K562 (cell line): ENCODE measurements around the gene CSNK1A1. TPM values are rescaled to one million over a fixed set of nuclear protein-coding genes. Genes with fewer than 3 reads are reported as not detected.

Source experiments
- HDAC1 ChIP-seq, 2 experiments: fragments of 450-650 bp; IDR thresholded peaks; 2 replicates each; pipeline ENCODE4 v1.6.1; 2016 to 2017; ENCODE audit warnings: inconsistent platforms in 1 of 2, mild to moderate bottlenecking in 1 of 2, moderate library complexity in 1 of 2
- HDAC3 ChIP-seq: fragments of 450-650 bp; IDR thresholded peaks from 2 replicates; pipeline ENCODE4 v1.6.1; 2018; ENCODE audit warnings: borderline replicate concordance, mild to moderate bottlenecking, moderate library complexity; ENCODE audit not compliant: partially characterized antibody
- HDAC6 ChIP-seq: IDR thresholded peaks from 2 replicates; pipeline ENCODE4 v1.6.1; 2012; ENCODE audit warnings: low read depth, mild to moderate bottlenecking, control low read depth, inconsistent platforms, low read length, moderate library complexity
- IRF2 ChIP-seq: sonication (generic); formaldehyde crosslinking; IDR thresholded peaks from 2 replicates; pipeline ENCODE4 v1.8.1; 2022; ENCODE audit warnings: mild to moderate bottlenecking, missing genetic modification reagents
- NCOA6 ChIP-seq: fragments of 450-650 bp; IDR thresholded peaks from 2 replicates; pipeline ENCODE4 v1.6.1; 2017; ENCODE audit warnings: mild to moderate bottlenecking
- POLR2B ChIP-seq: fragments of 450-650 bp; IDR thresholded peaks from 2 replicates; pipeline ENCODE4 v1.6.1; 2018; ENCODE audit warnings: low read depth; ENCODE audit not compliant: partially characterized antibody
- TAF1 ChIP-seq: IDR thresholded peaks from 2 replicates; pipeline ENCODE4 v1.6.1; 2011; ENCODE audit warnings: mild to moderate bottlenecking, low read length, moderate library complexity; ENCODE audit not compliant: insufficient read depth, control insufficient read depth, severe bottlenecking; ENCODE audit errors: extremely low read depth
- TAF9B ChIP-seq: fragments of 450-650 bp; IDR thresholded peaks from 2 replicates; pipeline ENCODE4 v1.6.1; 2018; ENCODE audit warnings: mild to moderate bottlenecking; ENCODE audit not compliant: partially characterized antibody
- WHSC1 ChIP-seq: IDR thresholded peaks from one replicate; pipeline ENCODE4 v1.6.1; 2012; ENCODE audit warnings: low read length, control low read depth, inconsistent platforms
- polyA plus RNA-seq, 8 experiments: library from polyadenylated mRNA; depleted of rRNA in 4 of 8; stranded (reverse) in 5 of 8; unstranded in 3 of 8; fragments of >200 nt; fragmentation: Nextera tagmentation in 2 of 8; fragmentation: Illumina TruSeq in 1 of 8; extraction: Ambion mirVana in 2 of 8; extraction: Trizol in 1 of 8; gene quantifications; 2 replicates each; pipeline versions ENCODE4 v1.2.1 to v1.2.3, GENCODE V29; 2011 to 2014; ENCODE audit warnings: inconsistent platforms in 1 of 8, missing spikeins in 1 of 8
- total RNA-seq, 7 experiments: library from RNA; depleted of rRNA in 6 of 7; stranded (reverse); fragments of >200 nt in 6 of 7; fragmentation: Illumina TruSeq in 2 of 7; extraction: Trizol in 2 of 7; gene quantifications; 2 replicates each; pipeline versions ENCODE4 v1.2.1 to v1.2.3, GENCODE V29; 2011 to 2021; ENCODE audit warnings: low replicate concordance in 1 of 7
- TF ChIP-seq, protein P1 (sequence below): fragments of 250-450 bp; sonication (Bioruptor Pico); IDR thresholded peaks from 2 replicates; pipeline ENCODE4 v1.4.0; 2020; ENCODE audit warnings: mild to moderate bottlenecking, moderate library complexity
- TF ChIP-seq, protein P2 (sequence below), 2 experiments: fragments of 250-450 bp in 1 of 2; fragments of 450-650 bp in 1 of 2; sonication (Bioruptor Pico) in 1 of 2; IDR thresholded peaks; 2 replicates each; pipeline versions ENCODE4 v1.6.1 to v1.8.0; 2016 to 2021; ENCODE audit warnings: mild to moderate bottlenecking in 2 of 2, moderate library complexity in 2 of 2, missing compliant biosample characterization in 1 of 2, missing genetic modification characterization in 1 of 2
- TF ChIP-seq, protein P3 (sequence below): fragments of 250-450 bp; sonication (Bioruptor Pico); IDR thresholded peaks from 2 replicates; pipeline ENCODE4 v1.5.0; 2021
- TF ChIP-seq, protein P4 (sequence below), 3 experiments: fragments of 200-800 bp in 1 of 3; fragments of 250-450 bp in 1 of 3; fragments of 450-650 bp in 1 of 3; sonication (Bioruptor Pico) in 1 of 3; sonication (Bioruptor generic) in 1 of 3; formaldehyde crosslinking in 1 of 3; IDR thresholded peaks; 2 replicates each; pipeline versions ENCODE4 v1.6.1 to v1.8.0; 2016 to 2022; ENCODE audit warnings: mild to moderate bottlenecking in 2 of 3, missing genetic modification characterization in 2 of 3, missing compliant biosample characterization in 1 of 3, moderate library complexity in 1 of 3
- TF ChIP-seq, protein P5 (sequence below): sonication (generic); formaldehyde crosslinking; IDR thresholded peaks from 2 replicates; pipeline ENCODE4 v1.8.0; 2022; ENCODE audit warnings: mild to moderate bottlenecking, missing genetic modification reagents

CSNK1A1 gene
- total and polyA plus RNA-seq, 9 of the 15 experiments (the other 6 are each of a cell fraction or from before 2014, with no cell fraction given) = 49.1 to 196 (median 154) TPM

DNA sequence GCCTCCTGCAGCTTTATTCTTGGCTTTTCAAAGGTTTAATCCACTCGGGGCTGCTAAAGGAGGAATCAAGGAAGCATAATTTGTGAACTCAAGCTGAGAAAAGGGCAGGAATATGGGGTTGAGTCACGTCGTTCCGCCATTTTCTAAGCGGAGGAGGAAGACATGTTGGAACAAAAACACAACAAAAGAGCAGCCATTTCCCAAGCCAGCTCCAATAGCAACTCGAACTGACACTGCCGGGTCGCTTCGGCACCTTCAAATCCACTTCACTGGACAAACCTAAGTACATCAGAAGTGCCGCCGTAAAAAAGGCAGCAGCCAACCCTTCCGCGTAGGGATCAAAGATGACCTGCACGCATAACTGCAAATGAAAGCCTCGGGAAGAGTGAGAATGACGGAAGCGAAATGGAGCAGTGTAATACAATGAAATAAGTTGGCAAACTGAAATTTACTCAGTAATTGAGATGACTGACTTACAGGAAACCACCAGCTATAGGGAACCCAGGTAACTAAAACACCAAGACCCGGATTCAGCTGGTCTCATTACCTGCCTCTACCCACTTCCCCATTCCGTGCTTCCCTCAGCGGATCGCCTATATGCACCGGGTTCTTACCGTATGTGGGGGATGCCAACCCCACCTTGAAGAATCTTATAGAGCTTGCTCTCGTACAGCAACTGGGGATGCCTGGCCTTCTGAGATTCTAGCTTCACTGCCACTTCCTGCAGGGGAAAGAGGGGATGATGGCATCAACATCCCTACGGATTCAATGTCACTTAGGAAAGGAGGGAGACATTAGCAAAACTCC is 1.6 kb downstream of the CSNK1A1 start (continued):
- TF ChIP-seq, protein P1, sequence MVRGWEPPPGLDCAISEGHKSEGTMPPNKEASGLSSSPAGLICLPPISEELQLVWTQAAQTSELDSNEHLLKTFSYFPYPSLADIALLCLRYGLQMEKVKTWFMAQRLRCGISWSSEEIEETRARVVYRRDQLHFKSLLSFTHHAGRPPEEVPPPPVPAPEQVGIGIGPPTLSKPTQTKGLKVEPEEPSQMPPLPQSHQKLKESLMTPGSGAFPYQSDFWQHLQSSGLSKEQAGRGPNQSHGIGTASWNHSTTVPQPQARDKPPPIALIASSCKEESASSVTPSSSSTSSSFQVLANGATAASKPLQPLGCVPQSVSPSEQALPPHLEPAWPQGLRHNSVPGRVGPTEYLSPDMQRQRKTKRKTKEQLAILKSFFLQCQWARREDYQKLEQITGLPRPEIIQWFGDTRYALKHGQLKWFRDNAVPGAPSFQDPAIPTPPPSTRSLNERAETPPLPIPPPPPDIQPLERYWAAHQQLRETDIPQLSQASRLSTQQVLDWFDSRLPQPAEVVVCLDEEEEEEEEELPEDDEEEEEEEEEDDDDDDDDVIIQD = no peak
- TF ChIP-seq HDAC1 (IDR thresholded peaks at IDR 0.05) (peak in 1 of 2 experiments; percentile 53; a peak in 1 of 4 replicates), TAF9B (no peak), POLR2B (no peak), IRF2 (CRISPR knock-in tag) (no peak), NCOA6 (no peak), HDAC3 (no peak), TAF1 (peak; percentile 38), WHSC1 (no peak), HDAC6 (no peak)
- TF ChIP-seq, protein P2, sequence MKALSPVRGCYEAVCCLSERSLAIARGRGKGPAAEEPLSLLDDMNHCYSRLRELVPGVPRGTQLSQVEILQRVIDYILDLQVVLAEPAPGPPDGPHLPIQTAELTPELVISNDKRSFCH (CRISPR knock-in tag; IDR thresholded peaks at IDR 0.05) = no peak
- TF ChIP-seq, protein P2 (tag; IDR thresholded peaks at IDR 0.05) = peak; percentile 78
- TF ChIP-seq, protein P3, sequence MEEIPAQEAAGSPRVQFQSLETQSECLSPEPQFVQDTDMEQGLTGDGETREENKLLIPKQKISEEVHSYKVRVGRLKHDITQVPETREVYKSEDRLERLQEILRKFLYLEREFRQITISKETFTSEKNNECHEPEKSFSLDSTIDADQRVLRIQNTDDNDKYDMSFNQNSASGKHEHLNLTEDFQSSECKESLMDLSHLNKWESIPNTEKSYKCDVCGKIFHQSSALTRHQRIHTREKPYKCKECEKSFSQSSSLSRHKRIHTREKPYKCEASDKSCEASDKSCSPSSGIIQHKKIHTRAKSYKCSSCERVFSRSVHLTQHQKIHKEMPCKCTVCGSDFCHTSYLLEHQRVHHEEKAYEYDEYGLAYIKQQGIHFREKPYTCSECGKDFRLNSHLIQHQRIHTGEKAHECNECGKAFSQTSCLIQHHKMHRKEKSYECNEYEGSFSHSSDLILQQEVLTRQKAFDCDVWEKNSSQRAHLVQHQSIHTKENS (CRISPR knock-in tag) = no peak
- TF ChIP-seq, protein P4, sequence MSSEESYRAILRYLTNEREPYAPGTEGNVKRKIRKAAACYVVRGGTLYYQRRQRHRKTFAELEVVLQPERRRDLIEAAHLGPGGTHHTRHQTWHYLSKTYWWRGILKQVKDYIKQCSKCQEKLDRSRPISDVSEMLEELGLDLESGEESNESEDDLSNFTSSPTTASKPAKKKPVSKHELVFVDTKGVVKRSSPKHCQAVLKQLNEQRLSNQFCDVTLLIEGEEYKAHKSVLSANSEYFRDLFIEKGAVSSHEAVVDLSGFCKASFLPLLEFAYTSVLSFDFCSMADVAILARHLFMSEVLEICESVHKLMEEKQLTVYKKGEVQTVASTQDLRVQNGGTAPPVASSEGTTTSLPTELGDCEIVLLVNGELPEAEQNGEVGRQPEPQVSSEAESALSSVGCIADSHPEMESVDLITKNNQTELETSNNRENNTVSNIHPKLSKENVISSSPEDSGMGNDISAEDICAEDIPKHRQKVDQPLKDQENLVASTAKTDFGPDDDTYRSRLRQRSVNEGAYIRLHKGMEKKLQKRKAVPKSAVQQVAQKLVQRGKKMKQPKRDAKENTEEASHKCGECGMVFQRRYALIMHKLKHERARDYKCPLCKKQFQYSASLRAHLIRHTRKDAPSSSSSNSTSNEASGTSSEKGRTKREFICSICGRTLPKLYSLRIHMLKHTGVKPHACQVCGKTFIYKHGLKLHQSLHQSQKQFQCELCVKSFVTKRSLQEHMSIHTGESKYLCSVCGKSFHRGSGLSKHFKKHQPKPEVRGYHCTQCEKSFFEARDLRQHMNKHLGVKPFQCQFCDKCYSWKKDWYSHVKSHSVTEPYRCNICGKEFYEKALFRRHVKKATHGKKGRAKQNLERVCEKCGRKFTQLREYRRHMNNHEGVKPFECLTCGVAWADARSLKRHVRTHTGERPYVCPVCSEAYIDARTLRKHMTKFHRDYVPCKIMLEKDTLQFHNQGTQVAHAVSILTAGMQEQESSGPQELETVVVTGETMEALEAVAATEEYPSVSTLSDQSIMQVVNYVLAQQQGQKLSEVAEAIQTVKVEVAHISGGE (CRISPR knock-in tag; IDR thresholded peaks at IDR 0.05) = 0 out of 6 replicates have a peak, but pooled peaks of 1 of the 3 experiments have one; percentile 30
- TF ChIP-seq, protein P5, sequence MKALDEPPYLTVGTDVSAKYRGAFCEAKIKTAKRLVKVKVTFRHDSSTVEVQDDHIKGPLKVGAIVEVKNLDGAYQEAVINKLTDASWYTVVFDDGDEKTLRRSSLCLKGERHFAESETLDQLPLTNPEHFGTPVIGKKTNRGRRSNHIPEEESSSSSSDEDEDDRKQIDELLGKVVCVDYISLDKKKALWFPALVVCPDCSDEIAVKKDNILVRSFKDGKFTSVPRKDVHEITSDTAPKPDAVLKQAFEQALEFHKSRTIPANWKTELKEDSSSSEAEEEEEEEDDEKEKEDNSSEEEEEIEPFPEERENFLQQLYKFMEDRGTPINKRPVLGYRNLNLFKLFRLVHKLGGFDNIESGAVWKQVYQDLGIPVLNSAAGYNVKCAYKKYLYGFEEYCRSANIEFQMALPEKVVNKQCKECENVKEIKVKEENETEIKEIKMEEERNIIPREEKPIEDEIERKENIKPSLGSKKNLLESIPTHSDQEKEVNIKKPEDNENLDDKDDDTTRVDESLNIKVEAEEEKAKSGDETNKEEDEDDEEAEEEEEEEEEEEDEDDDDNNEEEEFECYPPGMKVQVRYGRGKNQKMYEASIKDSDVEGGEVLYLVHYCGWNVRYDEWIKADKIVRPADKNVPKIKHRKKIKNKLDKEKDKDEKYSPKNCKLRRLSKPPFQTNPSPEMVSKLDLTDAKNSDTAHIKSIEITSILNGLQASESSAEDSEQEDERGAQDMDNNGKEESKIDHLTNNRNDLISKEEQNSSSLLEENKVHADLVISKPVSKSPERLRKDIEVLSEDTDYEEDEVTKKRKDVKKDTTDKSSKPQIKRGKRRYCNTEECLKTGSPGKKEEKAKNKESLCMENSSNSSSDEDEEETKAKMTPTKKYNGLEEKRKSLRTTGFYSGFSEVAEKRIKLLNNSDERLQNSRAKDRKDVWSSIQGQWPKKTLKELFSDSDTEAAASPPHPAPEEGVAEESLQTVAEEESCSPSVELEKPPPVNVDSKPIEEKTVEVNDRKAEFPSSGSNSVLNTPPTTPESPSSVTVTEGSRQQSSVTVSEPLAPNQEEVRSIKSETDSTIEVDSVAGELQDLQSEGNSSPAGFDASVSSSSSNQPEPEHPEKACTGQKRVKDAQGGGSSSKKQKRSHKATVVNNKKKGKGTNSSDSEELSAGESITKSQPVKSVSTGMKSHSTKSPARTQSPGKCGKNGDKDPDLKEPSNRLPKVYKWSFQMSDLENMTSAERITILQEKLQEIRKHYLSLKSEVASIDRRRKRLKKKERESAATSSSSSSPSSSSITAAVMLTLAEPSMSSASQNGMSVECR (CRISPR knock-in tag) = no peak
